HCEC 1CT (cell line): Measurements from ENCODE around the gene WFDC1.

Experiments used
- DNase-seq: peaks from one replicate; pipeline ENCODE4 v3.0.0-alpha.2; 2017

WFDC1 gene, protein sequence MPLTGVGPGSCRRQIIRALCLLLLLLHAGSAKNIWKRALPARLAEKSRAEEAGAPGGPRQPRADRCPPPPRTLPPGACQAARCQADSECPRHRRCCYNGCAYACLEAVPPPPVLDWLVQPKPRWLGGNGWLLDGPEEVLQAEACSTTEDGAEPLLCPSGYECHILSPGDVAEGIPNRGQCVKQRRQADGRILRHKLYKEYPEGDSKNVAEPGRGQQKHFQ

GRCh38 chr16:84294531-84295142, at the start of gene WFDC1:
Gene WFDC1, plus strand, starts transcription at chr16:84294878. Its CDS starts 94 bp downstream, at chr16:84294972.
- no peak for DNase-seq

GRCh38 chr16:84245956-84246678, 48.6 kb upstream of the WFDC1 start:
- no peak for DNase-seq

DNA sequence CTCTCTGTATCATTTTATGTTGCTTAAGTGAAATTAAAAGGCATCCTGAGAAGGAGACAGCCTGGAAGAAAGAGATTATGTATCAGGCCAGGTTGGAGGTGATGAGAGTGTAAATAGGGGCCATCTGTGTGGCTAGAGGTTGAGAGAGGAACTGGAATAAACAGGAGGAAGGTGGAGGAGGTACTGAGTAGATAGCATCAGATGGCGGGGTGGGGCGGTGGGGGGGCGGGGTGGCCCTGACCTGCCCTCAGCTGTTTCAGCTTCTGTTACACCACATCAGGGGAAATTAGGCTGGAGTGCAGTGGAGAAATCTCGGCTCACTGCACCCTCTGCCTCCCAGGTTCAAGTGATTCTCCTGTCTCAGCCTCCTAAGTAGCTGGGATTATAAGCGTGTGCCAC, 48.0 kb upstream of the WFDC1 start:
- DNase-seq, result no peak

- no peak for DNase-seq
Observed at GRCh38 chr16:84247331-84247730, 47.3 kb upstream of the WFDC1 start.

DNA sequence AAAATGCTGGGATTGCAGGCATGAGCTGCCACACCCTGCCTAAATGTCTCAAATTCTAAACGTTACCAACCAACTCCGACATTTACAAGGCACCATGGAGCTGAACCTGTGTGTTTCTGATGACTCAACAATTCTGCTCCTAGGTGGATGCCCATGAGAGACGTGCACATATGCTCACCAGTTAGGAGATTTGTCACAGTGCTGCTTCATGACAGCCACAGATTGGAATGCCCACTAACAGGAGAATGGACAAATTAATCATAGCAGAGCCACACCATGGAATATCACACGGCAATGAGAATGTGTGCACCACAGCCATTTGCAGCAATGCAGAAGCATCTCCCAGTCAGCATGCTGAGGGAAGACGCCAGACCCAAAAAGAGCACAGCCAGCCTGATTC, 46.8 kb upstream of the WFDC1 start:
- DNase-seq, result peak; percentile 28

DNA sequence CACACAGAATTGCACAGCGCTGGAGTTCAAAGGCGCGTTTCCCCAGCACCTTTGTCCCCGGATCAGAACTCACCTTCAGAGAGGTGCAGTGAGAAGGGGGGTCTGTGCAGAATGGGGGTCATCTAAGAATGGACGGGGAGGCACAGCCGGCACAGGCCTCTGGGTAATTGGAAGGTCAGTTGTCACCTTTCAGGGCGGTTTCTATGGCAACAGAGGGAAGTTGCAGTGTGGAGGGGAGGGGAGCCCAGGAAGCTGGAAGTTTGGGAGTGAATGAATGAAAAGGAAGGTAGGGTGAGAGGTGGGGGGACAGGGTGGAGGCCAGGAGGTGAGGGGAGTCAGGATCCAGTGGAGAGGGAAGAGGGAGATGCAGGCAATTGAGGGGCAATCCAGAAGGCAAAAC, 42.5 kb upstream of the WFDC1 start:
- no peak for DNase-seq

GRCh38 chr16:84253173-84253572, 41.5 kb upstream of the WFDC1 start:
- DNase-seq, result no peak

GRCh38 chr16:84254062-84254461, 40.6 kb upstream of the WFDC1 start:
- DNase-seq, result no peak

GRCh38 chr16:84255050-84255810, 39.4 kb upstream of the WFDC1 start:
- no peak for DNase-seq

- no peak for DNase-seq
Observed at GRCh38 chr16:84258266-84258665, 36.4 kb upstream of the WFDC1 start.

GRCh38 chr16:84259691-84260090, 35.0 kb upstream of the WFDC1 start:
- DNase-seq, result no peak

DNA sequence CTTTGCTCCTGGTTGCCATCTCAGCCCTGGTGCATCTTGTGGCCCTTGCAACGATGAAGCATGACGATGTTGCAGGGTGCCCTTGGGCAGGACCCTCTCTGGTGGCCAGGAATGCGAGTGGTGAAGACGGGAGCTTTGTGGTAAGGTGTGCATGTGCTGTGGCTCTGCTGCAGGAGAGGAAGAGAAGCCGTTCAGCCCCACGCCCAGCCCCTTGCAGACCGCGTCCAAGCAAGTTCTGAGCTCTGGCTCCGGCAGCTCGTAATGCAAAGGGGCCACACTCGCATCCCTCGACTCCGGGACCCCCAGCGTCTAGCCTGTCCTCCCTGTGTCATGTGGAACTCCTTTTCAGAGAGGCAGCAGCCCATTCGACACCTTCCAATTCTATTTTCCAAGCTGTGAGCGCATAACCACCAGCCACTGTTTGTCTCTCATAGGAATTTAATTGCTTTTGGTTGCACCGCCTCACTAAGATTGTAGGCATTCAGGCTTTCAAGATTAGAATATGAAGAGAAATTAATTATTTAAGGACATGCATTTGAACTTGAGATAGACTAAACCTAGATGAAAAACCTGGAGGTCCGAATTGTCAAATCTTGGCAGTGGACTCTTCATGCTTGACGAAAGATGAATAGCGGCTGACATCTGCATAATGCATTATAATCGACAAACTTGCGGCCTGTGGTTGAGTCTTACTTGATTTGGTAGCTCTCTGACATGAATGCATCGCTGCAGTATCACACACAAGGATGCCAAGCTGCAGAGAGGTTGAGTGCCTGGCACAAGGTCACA, 33.7 kb upstream of the WFDC1 start:
- DNase-seq, result no peak

- DNase-seq, result no peak
Observed at GRCh38 chr16:84262031-84262430, 32.6 kb upstream of the WFDC1 start.

GRCh38 chr16:84262939-84263338, 31.7 kb upstream of the WFDC1 start:
- DNase-seq, result no peak

- peak; percentile 8 for DNase-seq
Observed at GRCh38 chr16:84266451-84266850, 28.2 kb upstream of the WFDC1 start.

DNA sequence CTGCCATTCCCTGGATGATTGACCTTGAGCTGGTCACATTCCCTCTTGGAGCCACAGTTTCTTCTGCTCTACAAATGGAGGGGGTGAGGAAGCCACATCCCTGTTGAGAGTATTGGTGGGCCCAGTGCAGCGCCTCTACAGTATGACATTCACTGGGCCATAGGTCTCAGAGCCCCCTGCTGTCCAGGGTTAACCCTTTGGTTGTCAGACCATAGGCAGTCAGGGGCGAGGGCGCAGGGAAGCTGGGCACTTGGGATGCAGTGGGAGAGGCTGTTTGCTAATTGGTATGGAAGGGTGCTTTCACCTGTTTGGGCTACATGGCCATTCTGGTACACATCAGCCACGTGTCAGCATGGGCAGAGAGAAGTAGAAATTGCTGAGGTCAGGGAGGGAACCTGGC, 27.3 kb upstream of the WFDC1 start:
- DNase-seq, result no peak

GRCh38 chr16:84268291-84269040, 26.2 kb upstream of the WFDC1 start:
- no peak for DNase-seq

- DNase-seq, result no peak
Observed at GRCh38 chr16:84270071-84270470, 24.6 kb upstream of the WFDC1 start.

DNA sequence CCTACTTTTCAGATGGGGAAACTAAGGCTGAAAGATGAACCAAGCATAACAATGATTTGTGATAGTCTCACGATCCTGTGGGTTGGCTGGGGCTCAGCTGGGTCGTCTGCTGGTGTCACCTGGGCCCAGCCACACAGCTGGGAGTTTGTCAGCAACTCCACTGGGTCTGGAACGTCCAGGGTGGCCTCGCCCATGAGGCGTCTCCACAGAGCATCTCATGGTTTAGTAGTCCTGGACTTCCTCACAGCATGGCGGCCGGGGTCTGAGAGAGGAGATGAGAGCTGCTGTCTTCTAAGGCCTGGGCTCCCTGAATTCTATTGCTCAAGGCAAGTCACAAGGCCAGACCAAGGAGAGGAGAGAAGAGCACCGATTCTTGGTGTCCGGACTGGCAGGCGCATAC, 24.1 kb upstream of the WFDC1 start:
- no peak for DNase-seq

DNA sequence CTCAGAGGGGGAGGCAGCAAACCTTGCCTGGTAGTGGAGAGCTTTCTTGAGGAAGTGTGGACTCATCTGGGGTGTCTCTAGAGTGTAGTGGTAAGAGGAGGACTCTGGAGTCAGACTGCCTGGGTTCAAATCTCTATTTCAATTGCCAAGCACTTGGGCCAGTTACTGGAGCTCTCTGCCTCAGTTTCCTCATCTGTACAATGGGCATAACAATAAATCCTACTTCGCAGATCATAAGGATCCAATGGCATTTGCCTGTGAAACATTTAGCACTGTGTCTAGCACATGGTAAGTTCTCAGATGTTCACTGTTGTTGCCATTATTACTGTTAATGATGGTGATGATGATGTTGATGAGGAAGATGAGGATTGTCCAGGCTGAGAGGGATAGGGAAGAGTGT, 23.6 kb upstream of the WFDC1 start:
- DNase-seq, result no peak

GRCh38 chr16:84271866-84272265, 22.8 kb upstream of the WFDC1 start:
- no peak for DNase-seq

GRCh38 chr16:84272740-84273320, 21.8 kb upstream of the WFDC1 start:
- DNase-seq, result no peak
